Activated CD4-positive, alpha-beta T cell treated with anti-CD3 and anti-CD28 coated beads, Interleukin-2, amount 50 U/mL, for 24 hours (primary cell): ENCODE data around the gene KCNG2.

Experiments used
- DNase-seq, 2 donors: peaks; one replicate each; pipeline ENCODE4 v3.0.0-alpha.2; 2020; ENCODE audit warnings: low read depth in 1 of 2, low spot score in 1 of 2

Gene KCNG2

GRCh38 chr18:79902075-79902474, 104.3 kb downstream of the KCNG2 start:
- no peak for DNase-seq

- DNase-seq = no peak
Measured at GRCh38 chr18:79902640-79903039, 104.9 kb downstream of the KCNG2 start.

- DNase-seq = no peak
Measured at GRCh38 chr18:79903071-79903635, 105.4 kb downstream of the KCNG2 start.

GRCh38 chr18:79903787-79904356, 106.1 kb downstream of the KCNG2 start:
- DNase-seq = no peak

- DNase-seq = no peak
Measured at GRCh38 chr18:79904357-79905147, 106.8 kb downstream of the KCNG2 start.

- no peak for DNase-seq
Measured at GRCh38 chr18:79905389-79905911, 107.7 kb downstream of the KCNG2 start.

GRCh38 chr18:79905993-79906392, 108.3 kb downstream of the KCNG2 start:
- no peak for DNase-seq

GRCh38 chr18:79906706-79907105, 109.0 kb downstream of the KCNG2 start:
- DNase-seq = no peak

GRCh38 chr18:79910563-79911343, 113.0 kb downstream of the KCNG2 start:
- DNase-seq = no peak

- no peak for DNase-seq
Measured at GRCh38 chr18:79911344-79912270, 113.9 kb downstream of the KCNG2 start.

- DNase-seq = peak in 1 of 2 donors; percentile 13
Measured at GRCh38 chr18:79912409-79912991, 114.8 kb downstream of the KCNG2 start.

- DNase-seq = no peak
Measured at GRCh38 chr18:79912994-79913831, 115.5 kb downstream of the KCNG2 start.

GRCh38 chr18:79914614-79915160, 116.9 kb downstream of the KCNG2 start:
- no peak for DNase-seq

GRCh38 chr18:79915161-79916127, 117.7 kb downstream of the KCNG2 start:
- DNase-seq = no peak

- no peak for DNase-seq
Measured at GRCh38 chr18:79916128-79916494, 118.4 kb downstream of the KCNG2 start.

- DNase-seq = no peak
Measured at GRCh38 chr18:79916546-79917168, 118.9 kb downstream of the KCNG2 start.

GRCh38 chr18:79917169-79917852, 119.6 kb downstream of the KCNG2 start:
- no peak for DNase-seq
